Measurements from ENCODE around the gene PGAM5. TPM values are rescaled to one million over a fixed set of nuclear protein-coding genes. Genes with fewer than 3 reads are reported as not detected.
"Not testable (repeated sequence)": the region's sequence is repeated elsewhere in the genome, so short reads cannot be mapped to it uniquely, and the experiment has no call there.

The PGAM5 gene
- total RNA-seq, 1 experiment from 2014 or later, result 191 TPM

GRCh38 chr12:132743831-132744230, 33.2 kb downstream of the PGAM5 start:
- DNase-seq (ENCODE audit: low spot score), result no peak

- no peak for DNase-seq (ENCODE audit: low spot score)
These were observed 36.0 kb downstream of the PGAM5 start for GRCh38 chr12:132746613-132747012.

- DNase-seq (ENCODE audit: low spot score), result no peak
These were observed 36.8 kb downstream of the PGAM5 start for GRCh38 chr12:132747395-132747794.

DNA sequence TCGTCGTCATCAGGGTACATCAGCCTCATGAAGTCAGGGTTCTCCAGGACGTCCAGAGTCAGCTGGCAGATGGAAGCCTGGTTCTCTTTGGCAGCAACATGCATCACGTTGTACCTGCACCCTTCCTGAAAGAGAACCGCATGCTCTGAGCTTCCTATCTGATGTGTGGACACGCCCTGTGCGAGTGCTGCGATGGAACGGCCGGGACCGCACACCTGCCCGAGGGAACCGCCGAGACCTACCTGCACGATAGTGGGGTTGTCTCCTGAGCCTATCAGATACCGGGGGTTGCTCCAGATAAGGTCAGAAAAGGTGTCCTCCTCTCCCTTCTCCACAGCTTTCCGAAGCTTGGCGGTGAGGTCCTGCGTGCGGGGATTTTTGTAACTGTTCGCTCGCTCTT, 37.3 kb downstream of the PGAM5 start:
- no peak for DNase-seq (ENCODE audit: low spot score)

GRCh38 chr12:132748319-132748718, 37.7 kb downstream of the PGAM5 start:
- no peak for DNase-seq (ENCODE audit: low spot score)

GRCh38 chr12:132753670-132754069, 43.0 kb downstream of the PGAM5 start:
- not testable (repeated sequence) for DNase-seq (ENCODE audit: low spot score)

GRCh38 chr12:132754160-132754932, 43.7 kb downstream of the PGAM5 start:
- DNase-seq (ENCODE audit: low spot score), result no peak

- not testable (repeated sequence) for DNase-seq (ENCODE audit: low spot score)
These were observed 48.2 kb downstream of the PGAM5 start for GRCh38 chr12:132758825-132759224.

- DNase-seq (ENCODE audit: low spot score), result no peak
These were observed 48.7 kb downstream of the PGAM5 start for GRCh38 chr12:132759359-132759758.

DNA sequence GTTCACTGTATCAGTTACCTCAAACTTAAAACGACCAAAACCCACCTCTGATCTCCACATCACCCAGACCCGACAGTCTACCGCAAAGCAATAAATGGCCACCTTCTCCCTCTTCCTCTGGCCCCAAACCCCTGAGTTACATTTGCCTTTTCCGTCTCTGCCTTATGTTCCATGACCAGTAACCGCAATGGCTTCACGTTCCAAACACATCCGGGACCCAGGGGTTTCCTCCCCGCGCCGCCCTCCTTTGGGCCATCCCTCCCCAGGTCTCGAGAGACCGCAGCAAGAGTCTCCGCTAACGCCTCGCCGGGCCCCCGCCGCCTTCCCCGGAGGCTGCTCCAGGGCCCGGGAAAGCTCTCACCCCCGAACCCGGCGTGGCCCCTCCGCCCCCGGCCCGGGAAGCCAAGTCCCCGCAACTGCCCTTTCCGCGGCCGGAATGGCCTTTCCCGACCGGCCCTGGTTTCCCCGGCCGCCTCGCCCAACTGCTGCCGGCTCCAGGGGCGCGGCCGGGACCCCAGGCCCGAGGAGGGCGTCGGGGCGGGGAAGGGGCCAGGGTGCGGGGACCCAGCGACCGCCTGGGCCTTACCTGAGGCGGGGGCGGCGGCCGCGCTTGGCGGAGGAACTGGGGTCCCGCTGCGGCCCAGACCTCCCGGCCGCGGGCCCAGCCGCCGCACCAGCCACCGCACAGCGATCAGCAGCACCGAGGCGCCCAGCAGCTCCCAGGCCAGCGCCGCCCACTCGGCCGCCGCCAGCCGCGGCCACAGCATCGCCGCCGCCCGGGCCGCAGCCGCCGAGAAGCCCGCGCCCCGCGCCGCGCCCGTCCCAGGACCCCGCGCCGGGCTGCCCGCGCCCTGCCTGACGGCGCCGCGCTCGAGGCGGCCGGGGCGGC, 50.6 kb downstream of the PGAM5 start, which contains the start of gene ANKLE2:
Gene ANKLE2, minus strand, starts transcription at position 801 of the 889 bp plus-strand sequence. Its CDS starts 34 bp downstream, at position 767.
- DNase-seq (ENCODE audit: low spot score), result peak; percentile 42

- peak; percentile 88 for DNase-seq (ENCODE audit: low spot score)
These were observed 51.4 kb downstream of the PGAM5 start for GRCh38 chr12:132761921-132762583.

DNA sequence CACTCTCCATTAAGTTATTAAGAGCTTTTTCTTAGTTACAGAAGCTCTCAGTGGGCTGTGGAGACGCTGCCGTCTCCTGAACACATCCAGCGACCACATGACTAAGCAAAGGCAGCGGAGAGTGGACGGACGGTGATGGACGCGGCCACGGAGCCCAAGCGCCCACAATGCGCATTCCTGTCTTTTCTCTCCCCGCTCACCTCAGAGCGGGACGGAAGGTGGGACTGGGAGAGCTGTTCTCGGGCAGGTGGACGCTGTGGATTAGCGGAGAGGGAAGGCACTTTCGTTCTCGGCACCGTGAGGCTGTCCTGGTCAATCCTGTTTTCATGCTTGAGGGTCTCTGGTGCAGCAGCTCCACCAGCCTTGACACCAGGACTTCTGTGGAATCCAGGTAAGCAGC, 53.6 kb downstream of the PGAM5 start:
- no peak for DNase-seq (ENCODE audit: low spot score)

GRCh38 chr12:132765361-132765760, 54.7 kb downstream of the PGAM5 start:
- no peak for DNase-seq (ENCODE audit: low spot score)

- DNase-seq (ENCODE audit: low spot score), result peak; percentile 55
These were observed 55.9 kb downstream of the PGAM5 start for GRCh38 chr12:132766380-132767085.

DNA sequence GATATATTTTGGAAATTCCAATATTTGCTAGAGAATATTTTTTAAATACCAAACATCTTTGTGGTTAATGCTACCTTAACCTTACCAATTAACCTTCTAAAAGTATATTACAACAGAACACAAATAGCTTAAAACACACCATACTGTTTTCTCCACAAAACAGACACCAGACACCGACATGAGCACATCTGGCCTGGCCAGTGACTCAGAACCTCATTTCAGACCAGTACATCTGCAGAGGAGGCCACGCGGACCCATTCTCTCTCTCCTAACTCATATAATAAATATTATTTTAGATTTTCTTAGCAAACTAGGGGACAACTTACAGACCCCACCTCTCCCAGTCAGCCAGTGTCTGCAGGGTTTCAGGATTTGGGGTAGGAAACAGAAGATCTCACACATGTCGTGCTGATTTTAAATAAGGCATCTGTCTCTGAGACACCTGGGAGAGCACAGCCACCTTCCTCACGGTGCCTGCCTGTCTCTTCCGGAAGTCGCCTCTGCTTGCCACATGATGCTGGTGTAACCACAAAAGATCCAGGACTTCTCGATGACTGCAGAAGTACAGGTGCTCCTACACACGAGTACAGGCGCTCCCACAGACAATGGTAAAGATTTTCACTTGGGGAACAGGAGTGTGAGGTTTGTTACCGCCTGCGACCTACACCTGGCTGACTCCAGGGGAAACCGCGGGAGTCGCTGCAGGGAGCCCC, 60.6 kb downstream of the PGAM5 start:
- no peak for DNase-seq (ENCODE audit: low spot score)

Small RNA genes lying within 50 kb of the gene (small RNA-seq; reads per million reads assigned to genes)
- gene RNA5SP379, result 1.1 reads per million, percentile 39 among the genes with 10 or more reads in this experiment

Other genes starting within 250 kb of the PGAM5 start
- 51.3 and 56.0 TPM in 2 replicates for gene FBRSL1, start 220.7 kb upstream of the PGAM5 start, total RNA-seq (2014; rRNA removed; shearing (Covaris generic))
- gene LRCOL1, start 100.3 kb upstream of the PGAM5 start, total RNA-seq (2014; rRNA removed; shearing (Covaris generic)), result not detected in 2 replicates
- gene P2RX2, start 92.1 kb upstream of the PGAM5 start, total RNA-seq (2014; rRNA removed; shearing (Covaris generic)), result not detected in 2 replicates
- gene POLE, start 23.5 kb upstream of the PGAM5 start, total RNA-seq (2014; rRNA removed; shearing (Covaris generic)), result 86.0 and 104 TPM in 2 replicates
- 92.5 and 102 TPM in 2 replicates for gene PXMP2, start 23.3 kb upstream of the PGAM5 start, total RNA-seq (2014; rRNA removed; shearing (Covaris generic))
- 57.4 and 67.6 TPM in 2 replicates for gene ANKLE2, start 51.0 kb downstream of the PGAM5 start, total RNA-seq (2014; rRNA removed; shearing (Covaris generic))
- gene GOLGA3, start 118.0 kb downstream of the PGAM5 start, total RNA-seq (2014; rRNA removed; shearing (Covaris generic)), result 74.3 and 81.6 TPM in 2 replicates
- gene CHFR, start 176.8 kb downstream of the PGAM5 start, total RNA-seq (2014; rRNA removed; shearing (Covaris generic)), result 7.8 and 8.0 TPM in 2 replicates
- not detected in 2 replicates for gene ZNF605, start 245.5 kb downstream of the PGAM5 start, total RNA-seq (2014; rRNA removed; shearing (Covaris generic))

Data from HT-29 (cell line).